Measurements from ENCODE around the gene ABO.
"Not testable (repeated sequence)": the region's sequence is repeated elsewhere in the genome, so short reads cannot be mapped to it uniquely, and the experiment has no call there.

GRCh38 chr9:133221994-133222393 lies 53.0 kb downstream of the ABO start:
- not testable (repeated sequence) for TF ChIP-seq CTCF (IDR thresholded peaks at IDR 0.05; ENCODE audit: insufficient read depth, low read length, poor library complexity, severe bottlenecking); EZH2phosphoT487 (conservative IDR thresholded peaks at IDR 0.05; ENCODE audit: low read length)
